NK-92 (cell line): ENCODE results near the gene OSBP2.

ENCODE experiments used
- DNase-seq: peaks from one replicate; lab custom pipeline; 2025; ENCODE audit not compliant: unreplicated experiment; lab: John Stamatoyannopoulos, UW

OSBP2 gene

DNA sequence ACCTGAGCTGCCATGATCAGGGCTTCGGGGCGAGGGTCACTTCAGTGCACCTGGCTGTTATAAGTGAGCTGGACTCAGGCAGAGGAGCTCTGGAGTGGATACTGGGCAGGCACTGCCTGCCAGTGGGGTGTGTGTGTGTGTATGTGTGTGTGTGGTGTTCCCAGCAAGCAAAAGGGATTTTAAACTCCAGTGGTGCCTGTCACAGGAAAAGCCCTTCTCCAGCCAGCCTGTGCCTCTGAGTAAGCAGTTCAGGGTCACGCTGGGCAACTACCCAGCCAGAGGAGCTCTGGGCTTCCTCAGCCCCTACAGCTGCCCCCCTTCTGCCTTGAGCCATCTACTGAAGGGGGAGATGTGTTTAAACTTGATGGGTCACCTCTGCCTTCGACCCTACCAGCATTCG is 109.0 kb downstream of the OSBP2 start:
- DNase-seq = no peak

DNA sequence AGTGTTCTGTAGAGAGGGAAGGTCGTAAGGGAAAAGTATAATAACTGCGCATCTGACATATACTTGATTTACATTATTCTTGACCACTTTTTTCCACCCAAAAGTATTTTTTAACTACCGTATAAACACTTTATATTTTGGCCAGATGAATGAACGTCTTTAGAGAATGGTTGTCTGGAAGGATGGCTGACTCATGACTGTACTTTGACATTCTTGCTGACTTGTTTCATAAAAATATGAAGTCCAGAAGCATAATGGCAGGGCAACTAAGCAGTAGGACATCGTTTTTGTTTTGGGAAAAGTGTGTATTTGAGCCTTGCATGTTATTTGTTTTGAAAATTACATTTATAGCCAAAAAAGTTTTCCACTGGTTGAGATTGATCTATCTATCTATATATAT is 110.0 kb downstream of the OSBP2 start:
- DNase-seq = no peak

DNA sequence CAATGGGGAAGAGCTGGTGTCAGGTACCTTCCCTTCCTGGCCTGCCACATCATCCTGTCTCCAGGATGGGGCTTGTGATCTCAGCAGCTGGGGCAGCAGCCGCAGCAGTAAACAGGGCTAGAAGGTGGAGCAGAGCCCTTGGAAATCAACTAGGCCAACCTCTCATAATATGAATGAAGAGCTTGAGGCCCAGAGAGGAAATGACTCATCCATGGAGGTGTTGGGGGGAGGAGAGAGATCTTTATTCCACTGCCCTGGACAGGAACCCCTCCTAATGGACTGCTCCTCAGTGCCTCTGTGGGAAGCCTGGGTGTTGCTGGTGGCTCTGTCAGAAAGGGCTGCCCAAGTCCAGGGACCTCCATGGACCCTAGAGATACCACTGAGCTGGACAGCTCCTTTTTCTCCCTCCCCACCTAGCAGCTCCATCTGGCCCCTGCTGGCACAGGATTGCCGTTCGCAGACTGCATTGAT is 111.8 kb downstream of the OSBP2 start:
- DNase-seq = no peak

DNA sequence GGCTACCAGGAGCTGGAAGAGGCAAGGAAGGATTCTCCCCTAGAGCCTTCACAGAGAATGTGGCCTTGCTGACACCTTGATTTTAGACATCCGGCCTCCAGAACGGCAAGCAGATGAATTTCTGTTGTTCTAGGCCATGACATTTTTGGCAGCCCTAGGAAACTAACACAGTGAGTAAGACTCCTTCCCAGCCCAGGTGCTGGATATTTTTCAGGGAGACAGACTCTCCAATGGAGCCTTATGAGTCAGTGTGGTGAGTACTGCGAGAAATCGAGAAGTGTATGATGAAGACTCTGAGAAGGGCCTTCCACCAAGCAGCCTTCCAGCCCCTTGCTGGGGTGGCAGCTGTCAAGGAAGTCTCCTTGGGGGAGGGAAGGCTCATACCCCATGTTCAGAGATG is 114.4 kb downstream of the OSBP2 start:
- no peak for DNase-seq

DNA sequence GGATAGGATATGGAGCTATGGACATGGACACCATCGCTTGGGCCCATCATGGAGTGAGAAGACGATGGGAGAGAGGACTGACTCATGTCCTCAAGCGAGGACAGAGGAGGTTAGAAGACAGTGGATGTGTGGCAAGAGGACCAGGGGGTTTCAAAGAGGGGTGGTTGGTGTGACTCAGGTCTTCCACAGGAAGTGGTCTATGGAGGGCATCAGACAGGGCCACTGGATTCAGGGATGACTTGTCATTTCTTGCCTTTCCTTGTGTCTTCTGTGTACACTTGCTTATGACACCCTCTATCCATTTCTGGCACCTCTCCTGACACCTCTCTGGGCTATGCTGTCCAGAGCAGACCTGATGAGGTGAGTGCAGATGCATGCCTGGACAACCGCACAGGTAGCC is 115.4 kb downstream of the OSBP2 start:
- DNase-seq = no peak

DNA sequence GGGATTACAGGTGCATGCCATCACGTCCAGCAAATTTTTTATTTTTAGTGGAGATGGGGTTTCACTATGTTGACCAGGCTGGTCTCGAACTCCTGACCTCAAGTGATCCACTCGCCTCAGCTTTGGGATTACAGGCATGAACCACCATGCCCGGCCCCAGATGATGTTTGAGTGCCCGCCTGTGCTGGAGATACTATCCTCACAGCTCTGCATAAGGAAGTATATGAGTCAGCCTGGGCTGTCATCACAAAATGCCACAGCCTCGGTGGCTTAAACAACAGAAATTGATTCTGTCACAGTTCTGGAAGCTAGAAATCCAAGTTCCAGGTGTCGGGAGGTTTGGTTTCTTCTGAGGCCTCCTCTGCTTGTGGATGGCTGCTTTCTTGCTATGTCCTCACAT is 119.3 kb downstream of the OSBP2 start:
- no peak for DNase-seq

DNA sequence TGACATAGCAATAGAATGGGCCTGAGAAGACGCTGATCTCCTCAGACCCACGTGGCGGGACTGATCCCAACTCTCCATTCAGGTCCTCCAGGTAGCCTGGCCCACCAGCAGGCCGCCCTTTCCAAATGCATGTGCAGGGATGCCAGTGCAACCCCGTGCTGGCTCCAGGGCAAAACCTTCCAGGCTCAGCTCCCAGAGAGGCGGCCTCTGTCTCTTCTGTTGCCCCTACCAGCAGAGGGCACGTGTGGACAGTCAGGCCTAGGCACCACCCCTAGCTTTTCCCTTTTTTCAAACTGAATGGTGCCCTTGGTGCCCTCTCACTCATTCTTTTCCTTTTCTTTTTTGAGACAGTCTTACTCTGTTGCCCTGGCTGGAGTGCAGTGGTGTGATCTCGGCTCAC is 121.7 kb downstream of the OSBP2 start:
- no peak for DNase-seq

DNA sequence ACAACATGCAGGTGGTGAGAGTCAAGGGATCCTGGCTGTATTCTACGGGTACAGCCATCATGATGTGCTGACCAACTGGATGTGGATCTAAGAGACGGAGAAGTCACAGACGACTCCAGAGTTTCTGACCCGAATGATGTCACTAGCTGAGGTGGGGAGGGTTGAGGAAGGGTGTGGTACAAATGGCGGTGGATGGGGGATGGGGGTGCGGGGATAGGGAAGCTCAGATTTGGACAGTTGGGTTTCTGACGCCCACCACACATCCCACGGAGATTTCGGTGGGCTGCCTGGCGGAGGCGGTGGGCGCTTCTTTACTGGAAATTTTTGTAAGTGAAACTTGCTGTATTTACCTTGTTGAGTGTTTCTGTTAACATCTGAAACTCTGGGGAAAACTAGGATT is 126.7 kb downstream of the OSBP2 start:
- DNase-seq = no peak

DNA sequence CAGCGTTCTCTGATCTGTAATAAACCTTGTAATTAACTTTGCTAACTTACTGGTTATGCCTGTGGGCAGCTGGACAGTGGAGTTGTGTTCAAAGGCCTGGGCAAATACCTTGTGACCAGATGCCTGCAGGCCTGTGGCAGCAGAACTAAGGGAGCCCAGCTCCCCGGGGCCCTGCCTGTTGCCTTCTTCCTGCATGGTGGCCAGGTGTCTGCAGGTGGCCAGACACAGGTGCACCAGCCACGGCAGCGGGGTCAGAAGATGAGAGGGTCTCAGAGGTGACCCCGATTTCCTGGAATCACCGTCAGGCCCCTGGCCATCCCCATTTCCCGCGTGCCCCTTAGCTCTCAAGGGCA is 127.2 kb downstream of the OSBP2 start:
- no peak for DNase-seq

DNA sequence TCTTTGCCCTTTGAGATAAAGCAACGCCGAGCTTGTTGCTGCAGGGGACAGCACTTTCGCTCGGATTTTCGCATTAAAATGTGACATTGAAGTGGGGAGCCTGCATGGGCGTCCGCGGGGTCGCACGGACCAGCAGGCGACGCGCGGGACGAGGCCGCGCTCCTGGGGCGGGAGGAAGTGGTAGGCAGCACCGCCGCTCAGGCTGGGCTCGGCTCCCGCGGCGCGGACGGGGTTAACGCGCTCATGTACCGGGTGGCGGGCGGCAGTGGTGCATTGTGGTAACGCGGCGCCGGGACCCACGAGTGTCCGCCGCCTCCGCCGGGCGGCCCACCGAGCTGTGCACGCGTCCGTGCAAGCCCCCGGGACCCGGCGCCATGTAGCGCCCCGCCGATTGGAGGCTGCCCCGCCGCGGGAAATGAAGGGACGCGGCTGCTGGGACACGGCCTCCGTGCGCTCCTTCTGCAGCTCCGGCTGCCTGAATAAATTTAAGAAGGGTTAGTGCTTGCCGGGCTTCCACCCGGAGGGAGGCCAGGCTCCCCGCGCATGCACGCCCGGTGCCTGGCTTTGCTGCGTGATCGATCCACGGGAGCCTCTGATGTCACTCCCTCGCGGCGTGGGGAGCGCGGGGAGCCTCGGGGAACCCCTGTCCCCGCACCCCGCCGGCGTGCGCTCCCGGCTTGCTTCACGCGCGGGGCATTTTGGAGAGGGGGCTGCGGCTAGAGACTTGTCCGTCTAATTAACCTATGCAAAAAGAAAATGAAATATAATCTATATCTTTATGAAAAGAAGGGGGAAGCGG is 127.7 kb downstream of the OSBP2 start:
- DNase-seq = no peak

DNA sequence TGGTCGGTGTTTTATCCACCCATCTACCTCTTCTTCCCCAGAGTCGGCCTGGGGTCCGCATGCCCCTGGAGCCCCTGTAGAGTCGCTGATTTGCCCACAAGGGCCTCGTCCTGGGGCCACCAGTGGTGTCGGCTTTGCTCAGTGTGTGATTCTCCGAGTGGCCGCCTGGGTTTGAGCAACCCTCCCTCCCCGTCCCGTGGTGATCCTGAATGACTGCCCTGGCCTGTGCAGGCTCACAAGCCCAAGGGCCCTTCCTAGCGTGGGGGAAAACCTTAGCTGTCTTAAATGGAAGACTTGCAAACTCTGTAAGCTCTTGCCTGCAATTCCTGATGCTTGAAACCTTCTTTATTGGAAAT is 128.3 kb downstream of the OSBP2 start:
- DNase-seq = no peak

DNA sequence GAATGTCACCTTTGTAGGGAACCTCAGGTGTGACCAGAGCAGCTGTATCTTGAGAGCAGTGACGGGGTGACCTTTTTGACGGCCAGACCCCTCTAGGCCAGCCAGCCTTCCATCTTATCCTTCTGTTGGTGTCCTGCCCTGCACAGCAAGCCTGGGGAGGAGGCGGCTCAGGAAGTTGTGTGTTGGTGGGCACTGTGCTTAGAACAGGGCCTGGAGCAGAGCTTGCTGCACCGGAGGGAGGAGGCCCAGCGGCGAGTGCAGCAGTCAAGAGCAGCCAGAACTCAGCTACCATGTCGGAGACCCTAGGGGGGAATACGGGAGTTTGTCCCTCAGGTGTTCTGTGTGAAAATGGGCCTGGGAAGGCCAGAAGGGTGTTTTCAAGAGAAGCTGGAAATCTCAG is 129.4 kb downstream of the OSBP2 start:
- DNase-seq = no peak

DNA sequence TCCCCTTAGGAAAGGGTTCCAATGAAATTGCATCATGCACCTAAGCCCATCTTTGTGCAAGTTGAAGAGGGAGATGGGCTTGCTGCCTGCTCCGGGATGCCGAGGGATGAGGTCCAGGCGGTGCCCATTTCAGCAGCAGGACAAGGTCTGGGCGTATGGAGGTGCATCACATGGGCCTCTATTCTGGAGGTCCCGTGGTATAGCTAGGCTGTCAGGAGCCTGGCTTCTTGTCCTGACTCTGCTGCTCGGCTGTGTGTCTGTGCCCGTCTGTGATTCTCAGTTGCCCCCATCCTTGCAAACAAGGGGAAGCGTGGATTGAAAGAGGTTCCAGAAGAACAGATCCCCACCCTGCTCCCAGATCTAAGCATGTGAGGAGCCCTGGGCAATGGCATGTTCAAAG is 130.0 kb downstream of the OSBP2 start:
- no peak for DNase-seq

DNA sequence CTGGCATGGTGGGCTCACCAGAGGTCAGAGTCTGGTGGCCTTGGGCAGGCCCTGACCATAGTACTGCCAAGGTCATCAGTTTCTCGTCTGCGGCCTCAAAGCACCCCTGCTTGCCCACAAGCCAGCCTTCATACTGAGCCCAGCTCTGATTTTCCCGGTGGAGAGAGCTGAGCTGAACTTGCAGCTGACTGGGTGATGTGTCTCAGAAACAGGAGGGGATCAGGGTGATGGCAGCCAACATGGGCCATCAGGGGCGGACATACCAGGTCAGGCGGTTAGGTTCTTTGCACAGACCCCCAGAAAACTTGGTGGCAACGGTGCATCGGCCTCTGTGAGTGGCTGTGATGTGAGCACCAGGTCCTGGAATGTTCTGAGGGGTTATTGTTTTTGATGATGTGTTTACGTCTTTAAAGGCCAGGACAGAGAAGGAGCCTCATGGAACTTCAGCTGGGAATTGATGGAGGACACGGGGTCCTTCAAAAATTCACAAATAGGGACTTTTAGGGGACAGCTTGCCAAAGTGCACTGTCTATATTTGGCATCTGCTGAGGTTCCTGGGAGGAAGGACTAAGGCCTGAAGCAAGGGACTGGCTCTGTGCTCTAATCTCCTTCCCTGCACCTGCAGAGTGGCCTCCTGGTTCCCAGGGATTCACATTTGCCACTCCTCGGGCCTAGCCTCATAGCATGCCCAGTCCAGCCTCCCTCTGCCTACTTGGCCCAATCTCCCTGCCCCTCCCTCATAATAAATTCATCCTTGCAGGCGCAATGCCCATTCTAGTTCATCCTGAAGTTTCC is 131.2 kb downstream of the OSBP2 start:
- DNase-seq = no peak

DNA sequence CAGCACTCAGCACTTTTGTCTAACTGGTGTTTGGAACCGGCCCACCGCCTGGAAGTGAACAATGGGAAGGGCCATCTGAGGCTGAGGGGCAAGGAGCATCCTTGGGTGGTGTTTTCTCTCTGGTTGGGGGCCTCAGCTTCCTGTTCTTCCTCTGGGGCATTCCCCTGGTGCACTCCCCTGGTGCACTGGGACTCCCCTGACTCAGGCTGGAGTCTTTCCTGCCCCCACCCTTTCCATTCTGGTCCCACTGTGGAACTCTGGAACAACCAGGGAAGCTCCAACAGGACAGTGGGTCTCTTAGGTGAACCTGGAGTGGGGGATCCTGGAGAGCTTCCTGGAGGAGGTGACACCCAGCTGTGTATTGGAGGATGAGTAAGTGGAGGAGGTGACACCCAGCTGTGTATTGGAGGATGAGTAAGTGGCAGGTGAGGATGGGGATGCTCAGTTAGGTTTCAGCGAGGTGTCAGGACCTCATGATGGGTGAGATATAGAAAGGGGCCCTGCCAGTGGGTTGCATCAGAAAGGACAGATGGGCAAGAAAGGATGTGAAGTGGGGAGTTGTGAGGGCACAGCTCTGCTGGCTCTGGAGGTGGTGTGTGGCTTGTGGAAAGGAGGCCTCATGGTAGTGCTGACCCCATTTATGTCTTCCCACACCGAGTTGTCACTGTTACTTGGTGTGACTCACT is 132.1 kb downstream of the OSBP2 start:
- DNase-seq = no peak

DNA sequence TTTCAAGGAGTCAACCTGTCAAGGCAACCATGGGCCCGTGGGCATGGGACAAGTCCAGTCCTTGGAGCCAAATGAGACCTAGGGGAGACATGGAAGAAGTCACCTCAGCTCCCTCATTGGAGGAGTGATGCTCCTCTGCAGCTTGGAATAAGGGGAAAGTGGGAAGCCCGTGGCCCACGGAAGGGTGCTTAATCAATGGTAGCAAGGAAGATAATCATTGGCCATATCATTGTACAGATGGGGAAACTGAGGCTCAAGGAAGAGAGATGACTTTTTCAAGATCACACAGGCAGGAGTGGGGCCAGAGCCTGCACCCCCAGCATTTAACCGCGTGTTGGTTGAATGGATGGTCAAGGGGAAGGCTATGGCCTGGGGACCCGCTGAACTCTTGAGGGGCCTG is 133.0 kb downstream of the OSBP2 start:
- DNase-seq = no peak

DNA sequence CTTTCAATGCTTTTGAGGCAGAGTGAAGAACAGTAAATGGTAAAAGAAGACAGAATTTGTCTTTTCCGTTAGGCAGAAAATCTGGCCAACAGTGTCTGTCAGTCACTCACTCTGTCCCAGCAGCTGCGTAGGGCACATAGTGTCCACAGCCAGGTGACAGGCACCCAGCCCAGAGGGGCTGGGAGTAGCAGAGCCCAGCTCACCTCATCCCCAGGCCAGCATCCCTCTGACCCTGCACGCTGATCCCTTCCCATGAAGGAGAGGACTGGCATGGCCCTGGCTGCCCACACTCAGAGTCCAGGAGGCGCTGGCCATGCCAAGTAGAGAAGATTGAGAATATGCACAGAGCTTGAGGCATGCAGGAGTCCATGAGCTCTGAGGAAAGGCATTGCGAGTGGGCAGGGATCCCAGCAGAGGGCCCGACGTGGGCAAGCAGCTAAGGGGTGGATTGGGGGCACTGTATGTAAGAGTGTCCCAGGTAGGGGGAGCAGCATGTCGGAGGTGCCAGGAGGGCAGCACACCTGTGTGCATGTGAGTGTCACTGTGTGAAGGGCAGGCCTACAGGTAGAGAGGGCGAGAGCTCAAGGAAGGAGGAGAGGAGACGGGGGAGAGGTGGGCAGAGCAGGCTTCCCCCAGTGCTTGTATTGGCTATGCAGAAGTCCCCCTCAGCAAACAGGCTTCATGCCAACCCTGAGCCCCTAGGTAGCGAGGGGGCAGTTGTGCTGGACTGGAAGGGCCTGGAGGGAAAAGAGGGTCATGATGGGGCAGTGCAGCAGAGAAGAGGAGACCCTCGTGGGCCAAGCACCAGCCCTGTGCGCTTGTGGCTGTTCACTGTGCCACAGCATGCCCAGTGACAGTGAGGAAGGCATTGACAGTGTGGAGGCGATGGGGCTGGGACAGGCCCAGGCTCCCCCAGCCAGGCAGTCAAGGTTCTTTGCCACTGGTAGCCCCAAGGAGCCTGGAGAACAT is 133.8 kb downstream of the OSBP2 start:
- DNase-seq = no peak

DNA sequence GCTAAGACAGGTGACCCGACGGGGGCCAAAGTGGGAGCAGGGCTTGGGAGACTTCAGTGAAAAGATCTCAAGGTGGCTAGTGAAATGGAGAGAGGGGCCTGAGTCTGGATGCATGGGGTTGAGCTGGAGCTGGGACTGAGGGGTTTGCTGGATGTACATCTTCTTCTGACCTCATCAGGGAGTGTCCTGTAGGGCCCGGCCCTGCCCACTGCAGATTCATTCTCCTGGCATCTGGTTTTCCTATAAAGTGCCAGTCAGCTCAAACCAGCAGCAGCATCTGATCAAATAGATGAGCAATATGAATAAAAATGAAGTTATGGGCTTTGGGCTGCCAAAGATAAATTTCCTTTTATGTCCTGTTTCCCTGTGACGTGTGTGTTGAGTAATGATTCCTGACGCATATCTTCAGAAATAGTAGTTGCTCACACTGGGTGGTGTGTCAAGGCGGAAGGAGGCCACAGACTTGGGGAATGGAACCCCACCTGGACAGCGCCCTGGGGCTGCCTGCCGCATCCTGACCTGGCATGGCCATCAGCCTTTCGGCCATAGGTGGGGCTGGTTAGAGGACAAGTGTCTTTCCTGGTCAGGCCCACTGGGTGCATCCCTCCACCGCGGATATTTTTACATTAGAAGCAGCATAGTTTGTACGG is 135.4 kb downstream of the OSBP2 start:
- no peak for DNase-seq

DNA sequence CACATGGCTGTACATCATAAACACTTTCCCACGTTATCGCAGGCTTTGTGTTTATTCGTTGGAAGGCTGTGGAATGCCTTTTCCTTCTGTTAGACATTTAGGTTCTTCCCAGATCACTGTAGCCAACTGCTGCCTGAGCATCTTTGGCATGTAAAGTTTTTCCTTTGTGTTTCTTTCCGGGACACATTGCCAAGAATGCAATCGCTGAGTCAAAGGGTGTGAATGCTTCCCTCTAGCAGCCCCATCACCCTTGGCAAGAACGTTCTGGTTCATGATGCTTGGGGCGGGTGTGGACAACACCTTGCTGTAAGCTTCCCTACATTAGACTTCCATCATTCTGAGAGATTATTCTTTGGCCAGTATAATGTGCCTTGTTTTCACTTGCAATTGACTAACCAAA is 136.2 kb downstream of the OSBP2 start:
- no peak for DNase-seq

DNA sequence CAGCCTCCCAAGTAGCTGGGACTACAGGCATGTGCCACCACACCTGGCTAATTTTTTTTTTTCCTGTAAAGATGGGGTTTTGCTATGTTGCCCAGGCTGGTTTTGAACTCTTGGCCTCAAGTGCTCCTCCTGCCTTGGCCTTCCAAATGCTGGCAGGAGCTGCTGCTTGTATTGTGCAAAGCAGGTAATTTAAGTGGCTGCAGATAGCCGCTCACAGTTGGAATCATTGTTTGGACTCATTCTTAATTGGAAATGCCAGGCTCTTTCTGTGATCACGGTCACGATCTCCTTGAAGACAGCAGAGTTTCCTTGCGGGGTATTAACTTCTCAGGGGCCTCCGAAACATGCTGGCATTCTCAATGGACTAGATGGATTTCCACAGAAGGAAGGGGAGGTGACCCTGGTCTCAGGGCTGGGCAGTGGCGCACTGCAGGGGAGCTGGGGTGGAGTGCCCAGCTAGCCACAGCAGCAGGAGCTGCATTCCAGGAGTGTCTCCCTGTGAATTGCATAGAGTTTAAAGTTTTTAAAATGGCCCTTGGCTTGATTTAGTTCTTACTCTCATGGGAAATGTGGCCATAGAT is 137.8 kb downstream of the OSBP2 start:
- no peak for DNase-seq
